Breast epithelium (tissue), 4 donors: Measurements from ENCODE around the gene SSR2. TPM values are rescaled to one million over a fixed set of nuclear protein-coding genes. Genes with fewer than 3 reads are reported as not detected.

ENCODE experiments used
- DNase-seq, 2 donors: peaks; one replicate each; pipeline ENCODE4 v3.0.0-alpha.2; 2019; ENCODE audit warnings: low spot score in 2 of 2
- H3K27ac ChIP-seq, 2 donors: fragments of 200-600 bp; sonication (generic) in 1 of 2; one replicate each; pipeline ENCODE4 v1.5.1; 2016 to 2019; ENCODE audit warnings: mild to moderate bottlenecking in 1 of 2
- H3K27me3 ChIP-seq, 2 donors: fragments of 200-600 bp; sonication (generic) in 1 of 2; one replicate each; pipeline versions ENCODE4 v1.5.1 to v1.6.0; 2017 to 2019; ENCODE audit warnings: control low read depth in 1 of 2, mild to moderate bottlenecking in 1 of 2
- H3K36me3 ChIP-seq: fragments of 200-600 bp; one replicate; pipeline ENCODE4 v1.5.1; 2019
- H3K4me1 ChIP-seq, 2 donors: fragments of 200-600 bp; sonication (generic); one replicate each; pipeline ENCODE4 v1.5.1; 2016 to 2019; ENCODE audit warnings: control low read depth in 1 of 2
- H3K4me3 ChIP-seq, 3 donors: fragments of 200-600 bp; sonication (generic); 1 replicate in 2 of 3; 2 replicates in 1 of 3; pipeline ENCODE4 v1.5.1; 2016 to 2019; ENCODE audit warnings: mild to moderate bottlenecking in 3 of 3, moderate library complexity in 2 of 3
- H3K9me3 ChIP-seq, 2 donors: fragments of 200-600 bp; sonication (generic) in 1 of 2; one replicate each; pipeline ENCODE4 v1.5.1; 2016 to 2019; ENCODE audit warnings: control low read depth in 1 of 2
- CTCF ChIP-seq, 3 donors: fragments of 450-650 bp; IDR thresholded peaks; one replicate each; pipeline ENCODE4 v1.5.1; 2016 to 2017; ENCODE audit warnings: antibody characterized with exemption in 3 of 3, mild to moderate bottlenecking in 3 of 3, moderate library complexity in 3 of 3
- POLR2A ChIP-seq: fragments of 450-650 bp; IDR thresholded peaks from one replicate; pipeline ENCODE4 v1.6.1; 2016; ENCODE audit warnings: antibody characterized with exemption, mild to moderate bottlenecking, moderate library complexity
- POLR2AphosphoS5 ChIP-seq, 3 donors: sonication (generic); formaldehyde crosslinking; IDR thresholded peaks; one replicate each; pipeline ENCODE4 v1.6.1; 2017; ENCODE audit warnings: antibody characterized with exemption in 3 of 3
- intact Hi-C: fragments of 100-400 bp; cut with DNase I; formaldehyde crosslinking; loops from one replicate; pipeline ENCODE4 v1.15.1; 2023; ENCODE audit warnings: low total_unique reads
- total RNA-seq, 3 donors: library from RNA; depleted of rRNA; stranded (reverse); fragments of >200 nt; gene quantifications; one replicate each; pipeline ENCODE4 v1.1.0, GENCODE V29; 2016

Gene SSR2
- total RNA-seq, 3 donors from 2014 or later: 305 to 407 (median 370) TPM

GRCh38 chr1:156012051-156012817 is 8.5 kb downstream of the SSR2 start:
- Histone ChIP-seq H3K4me1 (no peaks in the 10 kb centered on the region), H3K27ac (no peak overlapping the region), H3K9me3 (no peaks in the 10 kb centered on the region), H3K4me3 (no peak overlapping the region), H3K36me3 (no peaks in the 10 kb centered on the region), H3K27me3 (no peaks in the 10 kb centered on the region)
- no peak for DNase-seq
- intact Hi-C loops: no loop called here
- TF ChIP-seq CTCF (IDR thresholded peaks at IDR 0.05): no peak
- no peak for TF ChIP-seq POLR2AphosphoS5 (IDR thresholded peaks at IDR 0.05)
- no peak for TF ChIP-seq POLR2A

- Histone ChIP-seq H3K9me3 (no peaks in the 10 kb centered on the region), H3K27me3 (no peaks in the 10 kb centered on the region), H3K4me3 (no peak overlapping the region), H3K4me1 (no peaks in the 10 kb centered on the region), H3K27ac (peak overlapping the region in 1 of 2 donors; percentile 58), H3K36me3 (no peaks in the 10 kb centered on the region)
- no peak for DNase-seq
- TF ChIP-seq POLR2A: no peak
- intact Hi-C loops: loop anchor here (2.0 kb wide), 1 partner anchor 53 kb away; no protein-coding TSS in a partner anchor
These were observed 11.3 kb downstream of the SSR2 start for GRCh38 chr1:156009404-156009803.

- no peaks in the 10 kb centered on the region for H3K9me3 ChIP-seq
- intact Hi-C loops: no loop called here
- no peaks in the 10 kb centered on the region for H3K4me1 ChIP-seq
- peak overlapping the region; percentile 72 to 82 for H3K27ac ChIP-seq
- H3K4me3 ChIP-seq: no peak overlapping the region
- no peaks in the 10 kb centered on the region for H3K36me3 ChIP-seq
- no peak for TF ChIP-seq POLR2AphosphoS5 (IDR thresholded peaks at IDR 0.05)
- peak in 1 of 2 donors; percentile 65 for DNase-seq
- H3K27me3 ChIP-seq: no peaks in the 10 kb centered on the region
These were observed 13.9 kb downstream of the SSR2 start for GRCh38 chr1:156006666-156007376.

- Histone ChIP-seq H3K27me3 (no peaks in the 10 kb centered on the region), H3K9me3 (no peaks in the 10 kb centered on the region)
These were observed 15.7 kb downstream of the SSR2 start for GRCh38 chr1:156004843-156005584.

GRCh38 chr1:156003923-156004188 is 16.9 kb downstream of the SSR2 start:
- H3K9me3 ChIP-seq: no peaks in the 10 kb centered on the region
- intact Hi-C loops: no loop called here
- DNase-seq: no peak
- TF ChIP-seq CTCF (IDR thresholded peaks at IDR 0.05) (no peak), POLR2AphosphoS5 (IDR thresholded peaks at IDR 0.05) (no peak), POLR2A (no peak)
- peaks cover 0 to 5% of the 10 kb centered on the region in 2 donors for H3K4me1 ChIP-seq
- H3K36me3 ChIP-seq: no peaks in the 10 kb centered on the region
- H3K27ac ChIP-seq: peak overlapping the region; percentile 54 to 62
- no peak overlapping the region for H3K4me3 ChIP-seq
- no peaks in the 10 kb centered on the region for H3K27me3 ChIP-seq

More at GRCh38 chr1:156004843-156005584, 15.7 kb downstream of the SSR2 start:
- peak in 1 of 2 donors; percentile 48 for DNase-seq
- Histone ChIP-seq H3K4me1 (peaks cover 0 to 5% of the 10 kb centered on the region in 2 donors), H3K36me3 (no peaks in the 10 kb centered on the region), H3K27ac (peak overlapping the region; percentile 80 to 82), H3K4me3 (no peak overlapping the region)
- intact Hi-C loops: no loop called here
- TF ChIP-seq POLR2AphosphoS5 (IDR thresholded peaks at IDR 0.05) (no peak), CTCF (IDR thresholded peaks at IDR 0.05) (no peak), POLR2A (no peak)
